Neural crest cell (in vitro differentiated cells): ENCODE data around the gene ABI2. TPM values are rescaled to one million over a fixed set of nuclear protein-coding genes. Genes with fewer than 3 reads are reported as not detected.

ENCODE experiments used
- DNase-seq: peaks from one replicate; pipeline ENCODE4 v3.0.0; 2021; ENCODE audit warnings: low read depth, mixed read lengths, low spot score
- H3K27ac Mint-ChIP-seq: one replicate; pipeline ENCODE4 v1.8.0; 2021; ENCODE audit warnings: mild to moderate bottlenecking, mixed read lengths; ENCODE audit not compliant: unreplicated experiment
- H3K27me3 Mint-ChIP-seq: 2 replicates; pipeline ENCODE4 v1.8.0; 2021; ENCODE audit warnings: low read depth, mild to moderate bottlenecking, mixed read lengths
- H3K36me3 Mint-ChIP-seq: 2 replicates; pipeline ENCODE4 v1.8.0; 2021; ENCODE audit warnings: low read depth, mild to moderate bottlenecking, mixed read lengths
- H3K4me1 Mint-ChIP-seq: 2 replicates; pipeline ENCODE4 v1.8.0; 2021; ENCODE audit warnings: mixed read lengths
- H3K4me3 Mint-ChIP-seq: one replicate; pipeline ENCODE4 v1.8.0; 2021; ENCODE audit warnings: mild to moderate bottlenecking, mixed read lengths
- H3K9me3 Mint-ChIP-seq: 2 replicates; pipeline ENCODE4 v1.8.0; 2021; ENCODE audit warnings: mixed read lengths
- CTCF ChIP-seq: fragments of 200-600 bp; sonication (generic); conservative IDR thresholded peaks from 2 replicates; pipeline ENCODE4 v1.5.0; 2021; ENCODE audit warnings: antibody characterized with exemption, mild to moderate bottlenecking
- total RNA-seq: library from RNA; stranded (reverse); gene quantifications from 2 replicates; pipeline ENCODE4 v1.2.1, GENCODE V29; 2021

The ABI2 gene
- total RNA-seq, 1 donor from 2014 or later, result 147 TPM

DNA sequence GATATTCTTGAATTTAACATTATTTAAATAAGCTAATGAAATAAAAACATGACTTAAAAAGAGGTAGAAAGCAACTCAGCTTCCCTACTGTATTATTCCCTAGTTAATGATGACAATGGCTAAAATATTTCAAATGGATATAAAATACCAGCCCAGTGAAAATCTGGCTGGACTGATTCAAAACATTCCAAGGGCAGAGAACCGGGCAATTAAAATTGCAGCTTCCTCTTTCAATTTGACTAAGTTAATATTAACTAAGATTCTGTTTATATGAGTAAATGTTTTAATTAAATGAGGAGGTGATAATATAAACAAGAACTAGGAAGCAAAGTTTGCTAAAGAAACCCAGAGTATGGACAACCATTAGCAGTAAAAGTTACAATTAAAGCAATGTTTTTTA is 141.4 kb downstream of the ABI2 start:
- Mint-ChIP-seq H3K4me1 (no peaks in the 10 kb centered on the region), H3K4me3 (no peak overlapping the region), H3K36me3 (peaks cover 2% of the 10 kb centered on the region), H3K9me3 (no peaks in the 10 kb centered on the region), H3K27ac (no peak overlapping the region), H3K27me3 (no peaks in the 10 kb centered on the region)
- no peak for TF ChIP-seq CTCF
- DNase-seq, result no peak

- no peak for DNase-seq
- Mint-ChIP-seq H3K27me3 (no peaks in the 10 kb centered on the region), H3K27ac (no peak overlapping the region), H3K4me3 (no peak overlapping the region), H3K36me3 (no peaks in the 10 kb centered on the region), H3K4me1 (no peaks in the 10 kb centered on the region), H3K9me3 (no peaks in the 10 kb centered on the region)
- no peak for TF ChIP-seq CTCF
These were observed 142.2 kb downstream of the ABI2 start for GRCh38 chr2:203470371-203470770.

DNA sequence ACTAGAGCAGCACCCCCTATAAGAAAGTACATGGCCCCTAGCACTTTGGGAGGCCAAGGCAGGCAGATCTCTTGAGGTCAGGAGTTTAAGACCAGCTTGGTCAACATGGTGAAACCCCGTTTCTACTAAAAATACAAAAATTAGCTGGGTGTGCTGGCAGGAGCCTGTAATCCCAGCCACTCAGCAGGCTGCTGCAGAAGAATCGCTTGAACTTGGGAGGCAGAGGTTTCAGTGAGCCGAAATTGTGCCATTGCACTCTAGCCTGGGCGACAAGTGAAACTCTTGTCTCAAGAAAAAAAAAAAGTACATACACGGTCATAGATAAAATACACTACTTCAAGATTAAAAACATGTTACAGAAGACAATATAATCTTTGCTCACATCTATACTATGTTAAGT is 143.1 kb downstream of the ABI2 start:
- Mint-ChIP-seq H3K27ac (no peak overlapping the region), H3K4me1 (no peaks in the 10 kb centered on the region), H3K36me3 (no peaks in the 10 kb centered on the region), H3K9me3 (no peaks in the 10 kb centered on the region), H3K27me3 (no peaks in the 10 kb centered on the region), H3K4me3 (no peak overlapping the region)
- DNase-seq, result no peak
- no peak for TF ChIP-seq CTCF

DNA sequence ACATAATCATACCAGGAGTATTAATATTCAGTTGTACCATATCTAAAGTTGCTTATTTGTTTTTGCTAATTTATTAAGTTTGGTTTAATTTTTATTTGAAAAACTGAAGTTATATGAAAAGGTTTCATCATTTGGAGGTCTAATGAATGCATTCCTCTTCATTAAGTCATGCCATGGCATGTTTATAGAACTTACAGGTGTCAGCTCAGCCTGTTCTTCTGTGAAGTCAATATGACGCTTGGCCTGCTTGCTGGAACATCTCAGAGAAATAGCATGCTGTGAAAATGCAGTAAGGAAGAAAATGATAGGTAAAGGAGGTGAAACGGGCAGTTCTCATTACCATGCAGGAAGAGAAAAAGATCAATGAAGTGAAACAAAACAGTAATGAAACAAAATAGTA is 148.7 kb downstream of the ABI2 start:
- DNase-seq, result no peak
- H3K27ac Mint-ChIP-seq, result no peak overlapping the region
- H3K9me3 Mint-ChIP-seq, result no peaks in the 10 kb centered on the region
- H3K36me3 Mint-ChIP-seq, result peaks cover 2% of the 10 kb centered on the region
- H3K27me3 Mint-ChIP-seq, result no peaks in the 10 kb centered on the region
- H3K4me3 Mint-ChIP-seq, result no peak overlapping the region
- H3K4me1 Mint-ChIP-seq, result no peaks in the 10 kb centered on the region
- TF ChIP-seq CTCF, result no peak

DNA sequence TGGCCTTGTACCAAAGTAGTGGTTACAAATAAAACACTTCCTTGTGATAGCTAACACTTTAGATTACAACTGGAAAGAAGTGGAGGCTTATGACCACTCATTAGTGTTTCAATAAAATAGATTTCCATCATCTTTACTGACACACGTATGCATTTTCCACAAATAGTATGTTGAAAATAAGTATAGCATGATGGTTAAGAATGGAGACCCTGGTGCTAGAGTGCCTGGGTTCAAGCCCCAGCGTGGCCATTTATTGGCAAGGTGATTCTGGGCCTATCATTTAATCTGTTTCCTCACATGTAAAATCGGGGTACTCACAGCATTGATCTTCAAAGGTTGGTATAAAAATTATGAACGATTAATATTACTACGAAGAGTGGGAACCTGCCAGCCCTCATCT is 152.4 kb downstream of the ABI2 start:
- H3K27ac Mint-ChIP-seq, result no peak overlapping the region
- peaks cover 2% of the 10 kb centered on the region for H3K36me3 Mint-ChIP-seq
- H3K4me1 Mint-ChIP-seq, result no peaks in the 10 kb centered on the region
- no peaks in the 10 kb centered on the region for H3K27me3 Mint-ChIP-seq
- no peak for TF ChIP-seq CTCF
- no peak for DNase-seq
- no peaks in the 10 kb centered on the region for H3K9me3 Mint-ChIP-seq
- no peak overlapping the region for H3K4me3 Mint-ChIP-seq
